Measurements from ENCODE around the gene WDR82.

DNA sequence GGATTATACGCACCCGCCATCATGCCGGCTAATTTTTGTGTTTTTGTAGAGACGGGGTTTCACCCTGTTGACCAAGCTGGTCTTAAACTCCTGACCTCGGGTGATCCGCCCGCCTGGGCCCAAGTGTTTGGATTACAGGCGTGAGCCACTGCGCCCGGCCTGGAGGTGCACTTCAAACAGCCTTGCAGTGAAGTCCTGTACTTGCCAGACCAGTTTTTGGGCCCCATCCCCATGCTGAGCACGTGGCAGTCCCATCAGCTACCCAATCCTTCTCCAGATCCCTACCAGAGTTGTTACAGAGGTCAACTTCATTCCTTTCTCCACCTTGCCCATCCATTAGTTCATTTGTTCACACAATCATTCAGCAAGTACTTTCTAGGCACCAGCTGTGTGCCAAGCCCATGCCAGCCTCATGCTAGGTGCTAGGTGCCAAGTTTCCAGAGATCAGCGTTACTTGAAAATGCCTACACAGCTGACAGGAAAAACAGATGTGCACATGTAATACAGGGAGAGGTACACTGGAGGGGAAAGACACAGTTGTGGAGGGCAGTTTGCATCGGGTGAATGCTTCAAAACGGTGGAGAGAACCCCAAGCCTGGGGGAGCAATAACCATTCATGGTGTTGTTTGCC is 39.9 kb upstream of the WDR82 start:
- no peak for TF ChIP-seq CTCF (IDR thresholded peaks at IDR 0.05; ENCODE audit: poor library complexity)
- no peak for TF ChIP-seq EZH2 (IDR thresholded peaks at IDR 0.05; ENCODE audit: borderline replicate concordance)
